GM23338 (cell line): ENCODE measurements around the gene KCNJ6. TPM values are rescaled to one million over a fixed set of nuclear protein-coding genes. Genes with fewer than 3 reads are reported as not detected.

Experiments
- ATAC-seq: fragments of 200-7000 bp; cut with Tn5 transposase; 3 replicates; pipeline ENCODE4 v1.9.1; 2020
- DNase-seq: peaks from one replicate; pipeline ENCODE4 v3.0.0-alpha.2; 2015; ENCODE audit warnings: low spot score
- H2AFZ ChIP-seq: fragments of 200-600 bp; sonication (generic); 2 replicates; pipeline ENCODE4 v1.8.0; 2016; ENCODE audit warnings: antibody characterized with exemption, mild to moderate bottlenecking, moderate library complexity
- H3F3A ChIP-seq: fragments of 200-600 bp; sonication (generic); replicated peaks from 2 replicates; pipeline ENCODE4 v1.8.0; 2017; ENCODE audit warnings: antibody characterized with exemption, mixed run types, low read depth
- H3K27ac ChIP-seq: fragments of 200-600 bp; sonication (generic); 2 replicates; pipeline ENCODE4 v1.6.1; 2016; ENCODE audit warnings: low read depth
- H3K27me3 ChIP-seq: fragments of 200-600 bp; sonication (generic); 2 replicates; pipeline ENCODE4 v1.8.0; 2016; ENCODE audit warnings: mild to moderate bottlenecking, mixed run types, moderate library complexity; ENCODE audit not compliant: insufficient read depth
- H3K36me3 ChIP-seq: fragments of 200-600 bp; sonication (generic); 2 replicates; pipeline ENCODE4 v1.8.0; 2016; ENCODE audit warnings: mild to moderate bottlenecking; ENCODE audit not compliant: insufficient read depth
- H3K4me1 ChIP-seq: fragments of 200-600 bp; sonication (generic); 2 replicates; pipeline ENCODE4 v1.8.0; 2016; ENCODE audit warnings: mild to moderate bottlenecking, moderate library complexity; ENCODE audit not compliant: insufficient read depth
- H3K4me2 ChIP-seq: fragments of 200-600 bp; sonication (generic); 2 replicates; pipeline ENCODE4 v1.7.1; 2017; ENCODE audit warnings: mixed run types
- H3K4me3 ChIP-seq: fragments of 200-600 bp; sonication (generic); 2 replicates; pipeline ENCODE4 v1.6.1; 2016; ENCODE audit warnings: mixed run types
- H3K79me2 ChIP-seq: fragments of 200-600 bp; sonication (generic); replicated peaks from 2 replicates; pipeline ENCODE4 v1.8.0; 2017; ENCODE audit warnings: mild to moderate bottlenecking; ENCODE audit not compliant: insufficient read depth
- H3K9me2 ChIP-seq: fragments of 200-600 bp; sonication (generic); 2 replicates; pipeline ENCODE4 v1.8.0; 2017; ENCODE audit not compliant: insufficient read depth
- H4K20me1 ChIP-seq: fragments of 200-600 bp; sonication (generic); replicated peaks from 2 replicates; pipeline ENCODE4 v1.8.0; 2017; ENCODE audit warnings: mild to moderate bottlenecking; ENCODE audit not compliant: insufficient read depth
- H3K27ac Mint-ChIP-seq: 2 replicates; pipeline ENCODE4 v1.8.0; 2020; ENCODE audit warnings: inconsistent platforms, mild to moderate bottlenecking, moderate library complexity, mixed read lengths
- H3K27me3 Mint-ChIP-seq: 3 replicates; pipeline ENCODE4 v1.8.0; 2022; ENCODE audit warnings: low read depth, mild to moderate bottlenecking, moderate library complexity, mixed read lengths, inconsistent platforms; ENCODE audit not compliant: insufficient read depth, poor library complexity
- H3K36me3 Mint-ChIP-seq: 3 replicates; pipeline ENCODE4 v1.8.0; 2021; ENCODE audit warnings: low read depth, mild to moderate bottlenecking, inconsistent platforms, moderate library complexity, mixed read lengths
- H3K4me1 Mint-ChIP-seq: 3 replicates; pipeline ENCODE4 v1.8.0; 2020; ENCODE audit warnings: mild to moderate bottlenecking, inconsistent platforms, mixed read lengths
- H3K4me3 Mint-ChIP-seq: 3 replicates; pipeline ENCODE4 v1.8.0; 2021; ENCODE audit warnings: moderate library complexity, mild to moderate bottlenecking, inconsistent platforms, mixed read lengths
- H3K9me3 Mint-ChIP-seq: 3 replicates; pipeline ENCODE4 v1.8.0; 2020; ENCODE audit warnings: moderate library complexity, mild to moderate bottlenecking, inconsistent platforms, mixed read lengths
- CREB1 ChIP-seq: fragments of 250-450 bp; sonication (Bioruptor Pico); IDR thresholded peaks from 2 replicates; pipeline ENCODE4 v1.5.0; 2020; ENCODE audit warnings: low read depth, mild to moderate bottlenecking, moderate library complexity
- EZH2 ChIP-seq: fragments of 200-600 bp; sonication (generic); IDR thresholded peaks from one replicate; pipeline ENCODE4 v1.8.0; 2017; ENCODE audit warnings: antibody characterized with exemption, mild to moderate bottlenecking, low read depth; ENCODE audit not compliant: unreplicated experiment
- EZH2phosphoT487 ChIP-seq: fragments of 200-600 bp; sonication (generic); IDR thresholded peaks from one replicate; pipeline ENCODE4 v1.8.1; 2018; ENCODE audit warnings: antibody characterized with exemption; ENCODE audit not compliant: unreplicated experiment
- JUNB ChIP-seq: IDR thresholded peaks from one replicate; pipeline ENCODE4 v1.6.1; 2016; ENCODE audit warnings: antibody characterized with exemption; ENCODE audit not compliant: unreplicated experiment
- NANOG ChIP-seq: IDR thresholded peaks from 2 replicates; pipeline ENCODE4 v1.6.1; 2016; ENCODE audit warnings: antibody characterized with exemption, borderline replicate concordance
- POLR2AphosphoS5 ChIP-seq: IDR thresholded peaks from 2 replicates; pipeline ENCODE4 v1.6.1; 2016; ENCODE audit warnings: antibody characterized with exemption, low read depth
- STAT1 ChIP-seq: IDR thresholded peaks from one replicate; pipeline ENCODE4 v1.6.1; 2016; ENCODE audit warnings: antibody characterized with exemption; ENCODE audit not compliant: unreplicated experiment
- ZNF114 ChIP-seq: fragments of 250-450 bp; sonication (Bioruptor Pico); IDR thresholded peaks from 2 replicates; pipeline ENCODE4 v1.5.0; 2020; ENCODE audit warnings: mild to moderate bottlenecking, moderate library complexity
- ZNF331 ChIP-seq: fragments of 250-450 bp; sonication (Bioruptor Pico); IDR thresholded peaks from 2 replicates; pipeline ENCODE4 v1.5.0; 2020; ENCODE audit warnings: low read depth, mild to moderate bottlenecking, moderate library complexity
- polyA plus RNA-seq: library from polyadenylated mRNA; unstranded; fragments of >200 nt; fragmentation: Nextera tagmentation; extraction: Ambion mirVana; gene quantifications from 2 replicates; pipeline ENCODE4 v1.2.1, GENCODE V29; 2016
- total RNA-seq: library from RNA; depleted of rRNA; stranded (reverse); fragments of >200 nt; shearing (Covaris generic); gene quantifications from 2 replicates; pipeline ENCODE4 v1.2.3, GENCODE V29; 2014
- TF ChIP-seq, protein P1 (sequence below): IDR thresholded peaks from one replicate; pipeline ENCODE4 v1.6.1; 2018; ENCODE audit warnings: antibody characterized with exemption; ENCODE audit not compliant: unreplicated experiment
- TF ChIP-seq, protein P2 (sequence below), 2 experiments: fragments of 200-600 bp in 1 of 2; sonication (generic) in 1 of 2; conservative IDR thresholded peaks; 2 replicates each; pipeline versions ENCODE4 v1.5.1 to v1.6.1; 2016 to 2017; ENCODE audit warnings: antibody characterized with exemption in 2 of 2, low read depth in 2 of 2, mild to moderate bottlenecking in 2 of 2, moderate library complexity in 1 of 2
- TF ChIP-seq, protein P3 (sequence below): IDR thresholded peaks from 2 replicates; pipeline ENCODE4 v1.6.1; 2016; ENCODE audit warnings: antibody characterized with exemption
- TF ChIP-seq, protein P4 (sequence below): fragments of 250-450 bp; sonication (Bioruptor Pico); IDR thresholded peaks from 2 replicates; pipeline ENCODE4 v1.5.0; 2020; ENCODE audit warnings: mild to moderate bottlenecking, moderate library complexity

KCNJ6 gene
- total and polyA plus RNA-seq, 2 experiments from 2014 or later = 0.48 to 0.52 TPM

DNA sequence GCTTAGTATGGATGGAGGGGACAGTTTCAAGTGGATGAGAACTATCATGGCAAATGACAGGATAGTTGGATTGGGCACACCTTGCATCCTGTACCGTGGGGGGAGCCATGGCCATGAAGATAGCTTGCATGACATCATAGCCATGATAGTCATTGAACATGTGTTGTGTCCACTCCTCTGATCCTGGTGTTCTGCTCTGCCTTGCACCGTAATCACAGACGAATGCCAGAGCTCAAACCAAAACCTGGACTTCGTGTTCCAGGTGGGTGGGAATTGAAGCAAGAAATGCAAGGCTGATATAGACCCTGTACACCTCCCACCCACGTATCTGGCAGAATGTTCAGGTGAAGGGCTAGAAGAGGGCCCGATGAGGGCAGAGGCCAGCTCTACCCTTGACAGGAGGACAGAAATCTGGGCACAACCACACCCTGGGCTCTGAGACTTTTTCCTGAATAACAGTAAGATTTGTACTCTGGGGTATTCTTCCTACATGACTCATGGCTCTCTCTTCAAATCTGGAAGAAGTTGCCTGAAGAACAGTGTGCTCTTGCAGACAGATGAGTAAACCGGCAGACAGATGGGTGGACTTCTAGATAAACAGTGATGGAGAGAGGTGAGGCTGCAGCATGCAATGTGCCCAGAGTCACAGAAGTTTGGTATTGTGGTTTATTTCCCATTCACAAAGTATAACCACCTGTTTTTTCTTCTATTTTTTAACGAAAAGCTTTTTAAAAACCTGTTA is 45.0 kb downstream of the KCNJ6 start:
- Histone ChIP-seq H3K79me2 (no peaks in the 10 kb centered on the region), H3K4me2 (no peak overlapping the region), H3K4me3 (no peak overlapping the region), H4K20me1 (no peaks in the 10 kb centered on the region; the same call in 1 of the 2 replicates), H3F3A (no peaks in the 10 kb centered on the region), H2AFZ (no peak overlapping the region), H3K9me2 (peaks cover 12% of the 10 kb centered on the region; the same call in 1 of the 2 replicates), H3K36me3 (no peaks in the 10 kb centered on the region), H3K27me3 (no peaks in the 10 kb centered on the region), H3K4me1 (no peaks in the 10 kb centered on the region), H3K27ac (no peak overlapping the region)
- Mint-ChIP-seq H3K36me3 (no peaks in the 10 kb centered on the region), H3K9me3 (no peaks in the 10 kb centered on the region), H3K27ac (no peak overlapping the region), H3K4me3 (no peak overlapping the region), H3K27me3 (no peaks in the 10 kb centered on the region), H3K4me1 (no peaks in the 10 kb centered on the region)
- TF ChIP-seq NANOG (no peak), EZH2phosphoT487 (no peak), POLR2AphosphoS5 (no peak), CREB1 (no peak), EZH2 (no peak), JUNB (no peak), STAT1 (no peak), ZNF114 (CRISPR knock-in tag) (no peak), ZNF331 (CRISPR knock-in tag) (no peak)
- TF ChIP-seq, protein P1, sequence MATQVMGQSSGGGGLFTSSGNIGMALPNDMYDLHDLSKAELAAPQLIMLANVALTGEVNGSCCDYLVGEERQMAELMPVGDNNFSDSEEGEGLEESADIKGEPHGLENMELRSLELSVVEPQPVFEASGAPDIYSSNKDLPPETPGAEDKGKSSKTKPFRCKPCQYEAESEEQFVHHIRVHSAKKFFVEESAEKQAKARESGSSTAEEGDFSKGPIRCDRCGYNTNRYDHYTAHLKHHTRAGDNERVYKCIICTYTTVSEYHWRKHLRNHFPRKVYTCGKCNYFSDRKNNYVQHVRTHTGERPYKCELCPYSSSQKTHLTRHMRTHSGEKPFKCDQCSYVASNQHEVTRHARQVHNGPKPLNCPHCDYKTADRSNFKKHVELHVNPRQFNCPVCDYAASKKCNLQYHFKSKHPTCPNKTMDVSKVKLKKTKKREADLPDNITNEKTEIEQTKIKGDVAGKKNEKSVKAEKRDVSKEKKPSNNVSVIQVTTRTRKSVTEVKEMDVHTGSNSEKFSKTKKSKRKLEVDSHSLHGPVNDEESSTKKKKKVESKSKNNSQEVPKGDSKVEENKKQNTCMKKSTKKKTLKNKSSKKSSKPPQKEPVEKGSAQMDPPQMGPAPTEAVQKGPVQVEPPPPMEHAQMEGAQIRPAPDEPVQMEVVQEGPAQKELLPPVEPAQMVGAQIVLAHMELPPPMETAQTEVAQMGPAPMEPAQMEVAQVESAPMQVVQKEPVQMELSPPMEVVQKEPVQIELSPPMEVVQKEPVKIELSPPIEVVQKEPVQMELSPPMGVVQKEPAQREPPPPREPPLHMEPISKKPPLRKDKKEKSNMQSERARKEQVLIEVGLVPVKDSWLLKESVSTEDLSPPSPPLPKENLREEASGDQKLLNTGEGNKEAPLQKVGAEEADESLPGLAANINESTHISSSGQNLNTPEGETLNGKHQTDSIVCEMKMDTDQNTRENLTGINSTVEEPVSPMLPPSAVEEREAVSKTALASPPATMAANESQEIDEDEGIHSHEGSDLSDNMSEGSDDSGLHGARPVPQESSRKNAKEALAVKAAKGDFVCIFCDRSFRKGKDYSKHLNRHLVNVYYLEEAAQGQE = no peak
- TF ChIP-seq, protein P2, sequence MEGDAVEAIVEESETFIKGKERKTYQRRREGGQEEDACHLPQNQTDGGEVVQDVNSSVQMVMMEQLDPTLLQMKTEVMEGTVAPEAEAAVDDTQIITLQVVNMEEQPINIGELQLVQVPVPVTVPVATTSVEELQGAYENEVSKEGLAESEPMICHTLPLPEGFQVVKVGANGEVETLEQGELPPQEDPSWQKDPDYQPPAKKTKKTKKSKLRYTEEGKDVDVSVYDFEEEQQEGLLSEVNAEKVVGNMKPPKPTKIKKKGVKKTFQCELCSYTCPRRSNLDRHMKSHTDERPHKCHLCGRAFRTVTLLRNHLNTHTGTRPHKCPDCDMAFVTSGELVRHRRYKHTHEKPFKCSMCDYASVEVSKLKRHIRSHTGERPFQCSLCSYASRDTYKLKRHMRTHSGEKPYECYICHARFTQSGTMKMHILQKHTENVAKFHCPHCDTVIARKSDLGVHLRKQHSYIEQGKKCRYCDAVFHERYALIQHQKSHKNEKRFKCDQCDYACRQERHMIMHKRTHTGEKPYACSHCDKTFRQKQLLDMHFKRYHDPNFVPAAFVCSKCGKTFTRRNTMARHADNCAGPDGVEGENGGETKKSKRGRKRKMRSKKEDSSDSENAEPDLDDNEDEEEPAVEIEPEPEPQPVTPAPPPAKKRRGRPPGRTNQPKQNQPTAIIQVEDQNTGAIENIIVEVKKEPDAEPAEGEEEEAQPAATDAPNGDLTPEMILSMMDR (conservative IDR thresholded peaks at IDR 0.05; ENCODE audit: low read depth in 2 of 2) = no peak
- TF ChIP-seq, protein P3, sequence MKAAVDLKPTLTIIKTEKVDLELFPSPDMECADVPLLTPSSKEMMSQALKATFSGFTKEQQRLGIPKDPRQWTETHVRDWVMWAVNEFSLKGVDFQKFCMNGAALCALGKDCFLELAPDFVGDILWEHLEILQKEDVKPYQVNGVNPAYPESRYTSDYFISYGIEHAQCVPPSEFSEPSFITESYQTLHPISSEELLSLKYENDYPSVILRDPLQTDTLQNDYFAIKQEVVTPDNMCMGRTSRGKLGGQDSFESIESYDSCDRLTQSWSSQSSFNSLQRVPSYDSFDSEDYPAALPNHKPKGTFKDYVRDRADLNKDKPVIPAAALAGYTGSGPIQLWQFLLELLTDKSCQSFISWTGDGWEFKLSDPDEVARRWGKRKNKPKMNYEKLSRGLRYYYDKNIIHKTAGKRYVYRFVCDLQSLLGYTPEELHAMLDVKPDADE = no peak
- TF ChIP-seq, protein P4, sequence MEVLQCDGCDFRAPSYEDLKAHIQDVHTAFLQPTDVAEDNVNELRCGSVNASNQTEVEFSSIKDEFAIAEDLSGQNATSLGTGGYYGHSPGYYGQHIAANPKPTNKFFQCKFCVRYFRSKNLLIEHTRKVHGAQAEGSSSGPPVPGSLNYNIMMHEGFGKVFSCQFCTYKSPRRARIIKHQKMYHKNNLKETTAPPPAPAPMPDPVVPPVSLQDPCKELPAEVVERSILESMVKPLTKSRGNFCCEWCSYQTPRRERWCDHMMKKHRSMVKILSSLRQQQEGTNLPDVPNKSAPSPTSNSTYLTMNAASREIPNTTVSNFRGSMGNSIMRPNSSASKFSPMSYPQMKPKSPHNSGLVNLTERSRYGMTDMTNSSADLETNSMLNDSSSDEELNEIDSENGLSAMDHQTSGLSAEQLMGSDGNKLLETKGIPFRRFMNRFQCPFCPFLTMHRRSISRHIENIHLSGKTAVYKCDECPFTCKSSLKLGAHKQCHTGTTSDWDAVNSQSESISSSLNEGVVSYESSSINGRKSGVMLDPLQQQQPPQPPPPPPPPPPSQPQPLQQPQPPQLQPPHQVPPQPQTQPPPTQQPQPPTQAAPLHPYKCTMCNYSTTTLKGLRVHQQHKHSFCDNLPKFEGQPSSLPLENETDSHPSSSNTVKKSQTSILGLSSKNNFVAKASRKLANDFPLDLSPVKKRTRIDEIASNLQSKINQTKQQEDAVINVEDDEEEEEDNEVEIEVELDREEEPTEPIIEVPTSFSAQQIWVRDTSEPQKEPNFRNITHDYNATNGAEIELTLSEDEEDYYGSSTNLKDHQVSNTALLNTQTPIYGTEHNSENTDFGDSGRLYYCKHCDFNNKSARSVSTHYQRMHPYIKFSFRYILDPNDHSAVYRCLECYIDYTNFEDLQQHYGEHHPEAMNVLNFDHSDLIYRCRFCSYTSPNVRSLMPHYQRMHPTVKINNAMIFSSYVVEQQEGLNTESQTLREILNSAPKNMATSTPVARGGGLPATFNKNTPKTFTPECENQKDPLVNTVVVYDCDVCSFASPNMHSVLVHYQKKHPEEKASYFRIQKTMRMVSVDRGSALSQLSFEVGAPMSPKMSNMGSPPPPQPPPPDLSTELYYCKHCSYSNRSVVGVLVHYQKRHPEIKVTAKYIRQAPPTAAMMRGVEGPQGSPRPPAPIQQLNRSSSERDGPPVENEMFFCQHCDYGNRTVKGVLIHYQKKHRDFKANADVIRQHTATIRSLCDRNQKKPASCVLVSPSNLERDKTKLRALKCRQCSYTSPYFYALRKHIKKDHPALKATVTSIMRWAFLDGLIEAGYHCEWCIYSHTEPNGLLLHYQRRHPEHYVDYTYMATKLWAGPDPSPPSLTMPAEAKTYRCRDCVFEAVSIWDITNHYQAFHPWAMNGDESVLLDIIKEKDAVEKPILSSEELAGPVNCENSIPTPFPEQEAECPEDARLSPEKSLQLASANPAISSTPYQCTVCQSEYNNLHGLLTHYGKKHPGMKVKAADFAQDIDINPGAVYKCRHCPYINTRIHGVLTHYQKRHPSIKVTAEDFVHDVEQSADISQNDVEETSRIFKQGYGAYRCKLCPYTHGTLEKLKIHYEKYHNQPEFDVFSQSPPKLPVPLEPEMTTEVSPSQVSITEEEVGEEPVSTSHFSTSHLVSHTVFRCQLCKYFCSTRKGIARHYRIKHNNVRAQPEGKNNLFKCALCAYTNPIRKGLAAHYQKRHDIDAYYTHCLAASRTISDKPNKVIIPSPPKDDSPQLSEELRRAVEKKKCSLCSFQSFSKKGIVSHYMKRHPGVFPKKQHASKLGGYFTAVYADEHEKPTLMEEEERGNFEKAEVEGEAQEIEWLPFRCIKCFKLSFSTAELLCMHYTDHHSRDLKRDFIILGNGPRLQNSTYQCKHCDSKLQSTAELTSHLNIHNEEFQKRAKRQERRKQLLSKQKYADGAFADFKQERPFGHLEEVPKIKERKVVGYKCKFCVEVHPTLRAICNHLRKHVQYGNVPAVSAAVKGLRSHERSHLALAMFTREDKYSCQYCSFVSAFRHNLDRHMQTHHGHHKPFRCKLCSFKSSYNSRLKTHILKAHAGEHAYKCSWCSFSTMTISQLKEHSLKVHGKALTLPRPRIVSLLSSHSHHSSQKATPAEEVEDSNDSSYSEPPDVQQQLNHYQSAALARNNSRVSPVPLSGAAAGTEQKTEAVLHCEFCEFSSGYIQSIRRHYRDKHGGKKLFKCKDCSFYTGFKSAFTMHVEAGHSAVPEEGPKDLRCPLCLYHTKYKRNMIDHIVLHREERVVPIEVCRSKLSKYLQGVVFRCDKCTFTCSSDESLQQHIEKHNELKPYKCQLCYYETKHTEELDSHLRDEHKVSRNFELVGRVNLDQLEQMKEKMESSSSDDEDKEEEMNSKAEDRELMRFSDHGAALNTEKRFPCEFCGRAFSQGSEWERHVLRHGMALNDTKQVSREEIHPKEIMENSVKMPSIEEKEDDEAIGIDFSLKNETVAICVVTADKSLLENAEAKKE (CRISPR knock-in tag) = no peak
- DNase-seq (no peak), ATAC-seq (no peak)
